ENCODE data around the gene DHDH.

GRCh38 chr19:48958006-48958405, 24.5 kb downstream of the DHDH start:
- TF ChIP-seq CTCF (IDR thresholded peaks at IDR 0.05; ENCODE audit: insufficient read depth, low read length, poor library complexity, severe bottlenecking) (no peak), EZH2phosphoT487 (conservative IDR thresholded peaks at IDR 0.05; ENCODE audit: low read length) (no peak)
